Erythroblast (primary cell): Measurements from ENCODE around the gene ALPP.
"Not testable (repeated sequence)": the region's sequence is repeated elsewhere in the genome, so short reads cannot be mapped to it uniquely, and the experiment has no call there.

Source experiments
- DNase-seq, 2 experiments: peaks; one replicate each; lab custom pipeline; 2025; lab: John Stamatoyannopoulos, UW
- GATA1 ChIP-seq: IDR thresholded peaks from 2 replicates; pipeline ENCODE4 v1.6.1; 2011; ENCODE audit warnings: low read depth, mild to moderate bottlenecking, control low read depth, low read length, moderate library complexity
- POLR2A ChIP-seq: IDR thresholded peaks from 2 replicates; pipeline ENCODE4 v1.6.1; 2011; ENCODE audit warnings: mild to moderate bottlenecking, low read length

ALPP gene

DNA sequence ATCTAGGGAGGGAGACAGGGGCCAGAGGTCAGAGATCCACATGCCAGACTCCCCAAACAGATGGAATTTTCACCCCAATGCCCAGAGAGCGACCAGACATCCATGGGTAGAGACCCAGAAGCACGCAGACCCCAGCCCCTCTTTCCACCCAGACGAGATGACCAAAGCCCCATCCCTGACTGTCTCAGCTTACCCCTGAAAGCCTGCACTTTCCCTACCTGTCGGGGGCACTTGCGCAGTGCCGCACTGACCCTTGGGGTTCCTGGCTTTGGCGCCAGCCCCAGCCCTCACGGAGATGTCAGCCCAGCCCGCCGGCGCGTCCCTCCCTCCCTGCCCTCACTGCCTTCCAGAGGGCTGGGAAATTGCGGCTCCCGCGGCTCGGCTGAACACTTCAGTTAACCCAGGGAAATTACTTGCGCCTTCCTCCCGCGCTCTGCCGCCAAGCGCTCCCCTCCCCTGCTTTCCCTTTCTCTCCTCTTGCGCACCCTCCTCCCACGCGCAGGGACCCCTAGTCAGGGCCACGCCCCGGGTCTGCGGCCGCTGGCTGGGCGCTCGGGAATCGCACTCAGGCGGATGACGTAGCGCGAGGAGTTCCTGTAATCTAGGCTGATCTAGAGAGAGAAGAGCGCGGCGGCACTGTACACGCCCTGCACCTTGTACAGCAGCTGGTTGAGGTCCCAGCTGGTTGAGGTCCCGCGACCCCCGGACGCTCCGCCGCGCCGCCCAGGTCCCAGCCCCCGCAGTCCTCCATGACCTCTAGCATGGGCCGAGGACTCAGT, 40.1 kb downstream of the ALPP start:
- DNase-seq = no peak

DNA sequence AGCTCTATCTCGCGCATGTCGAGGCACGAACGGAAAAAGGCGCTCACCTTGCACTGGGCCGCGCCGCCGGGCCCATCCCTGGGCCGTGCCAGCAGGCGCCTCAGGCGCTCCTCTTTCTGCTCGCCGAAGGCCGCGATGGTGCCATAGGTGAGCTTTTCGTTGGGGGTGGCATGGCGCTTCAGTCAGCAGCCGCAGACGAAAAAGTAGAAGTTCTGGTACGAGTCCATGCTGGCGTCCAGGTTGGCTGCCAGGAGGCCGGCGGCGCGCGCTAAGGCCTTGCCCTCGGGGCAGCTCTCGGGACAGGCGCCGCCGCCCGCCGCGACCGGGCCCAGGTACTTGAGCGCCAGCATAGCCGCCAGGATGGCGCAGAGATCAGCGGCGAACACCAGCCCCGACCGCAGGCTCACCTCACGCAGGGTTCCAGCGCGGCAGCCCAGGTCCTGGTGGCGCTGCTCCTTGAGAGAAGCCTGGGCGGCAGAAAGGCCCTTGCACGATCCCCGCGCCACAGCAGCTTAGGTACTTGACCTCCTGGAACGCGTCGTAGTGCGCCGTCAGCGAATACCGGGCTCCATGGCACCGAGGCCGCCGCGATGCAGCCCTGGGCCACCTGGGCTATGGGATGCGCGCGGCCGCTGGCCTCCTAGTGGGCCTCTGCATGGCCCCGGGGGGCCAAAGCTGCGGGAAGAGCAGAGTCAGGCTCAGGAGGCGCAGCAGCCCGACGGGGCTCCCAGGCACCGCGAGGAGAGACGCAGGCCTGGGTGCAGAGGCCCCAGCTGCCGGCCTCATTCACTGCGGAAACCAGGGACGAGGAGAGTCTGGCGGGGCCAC, 40.9 kb downstream of the ALPP start:
- DNase-seq = no peak
- no peak for TF ChIP-seq POLR2A
- no peak for TF ChIP-seq GATA1

More for the DNA sequence above, 40.1 kb downstream of the ALPP start:
- TF ChIP-seq POLR2A (no peak), GATA1 (no peak)

DNA sequence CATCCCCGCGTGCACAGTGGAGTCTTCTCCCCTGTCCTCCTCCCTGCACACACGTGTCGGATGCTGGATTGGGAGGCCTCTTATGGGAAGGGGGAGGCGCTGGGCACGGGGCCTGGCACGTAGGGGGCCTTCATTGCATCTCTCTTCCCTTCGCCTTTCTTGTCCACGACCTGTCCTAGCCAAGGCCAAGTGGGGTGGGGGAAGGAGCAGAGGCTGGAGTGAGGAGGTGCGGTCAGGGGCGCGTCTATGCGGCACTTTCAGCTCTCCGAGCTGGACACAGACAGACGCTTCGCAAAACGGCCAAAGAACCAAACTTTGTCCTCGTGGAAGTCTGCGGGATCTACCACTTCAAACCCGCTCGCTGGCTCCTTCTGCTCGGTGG, 41.5 kb downstream of the ALPP start:
- TF ChIP-seq POLR2A (no peak), GATA1 (no peak)
- no peak for DNase-seq

DNA sequence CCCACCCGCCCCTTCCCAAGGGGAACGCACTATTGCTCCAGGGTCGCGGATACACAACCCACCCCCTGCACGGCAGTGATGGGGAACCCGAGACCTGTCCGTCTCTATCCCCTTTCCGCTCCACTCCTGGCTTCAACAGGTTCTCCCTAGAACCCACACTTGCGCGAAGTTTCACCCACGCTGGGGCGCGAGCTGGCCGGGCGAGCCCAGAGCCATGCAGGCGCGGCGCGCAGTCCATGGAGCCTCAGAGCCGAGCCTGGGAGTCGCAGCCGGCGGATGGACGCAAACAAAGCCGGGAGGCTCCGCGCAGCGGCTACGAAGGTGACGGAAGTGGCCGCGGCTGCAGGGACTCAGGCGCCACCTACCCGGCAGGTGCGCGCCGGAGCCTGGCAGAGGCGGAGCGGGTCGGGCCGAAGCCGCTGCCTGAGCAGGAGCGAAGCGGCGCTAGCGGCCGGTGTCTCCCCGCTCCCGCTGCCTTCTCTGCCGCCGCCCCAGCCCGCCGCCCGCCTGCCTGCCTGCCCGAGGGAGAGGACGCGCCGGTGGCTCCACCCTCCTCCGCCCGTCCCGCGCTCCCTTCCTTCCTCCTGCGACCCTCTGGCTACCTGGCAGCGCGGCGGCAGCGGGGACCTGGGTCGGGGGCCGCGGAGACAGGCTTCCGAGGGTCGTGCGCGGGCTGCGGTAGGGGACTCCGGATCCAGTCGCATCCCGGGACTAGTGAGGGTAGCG, 42.1 kb downstream of the ALPP start:
- no peak for TF ChIP-seq POLR2A
- TF ChIP-seq GATA1 = no peak
- no peak for DNase-seq

DNA sequence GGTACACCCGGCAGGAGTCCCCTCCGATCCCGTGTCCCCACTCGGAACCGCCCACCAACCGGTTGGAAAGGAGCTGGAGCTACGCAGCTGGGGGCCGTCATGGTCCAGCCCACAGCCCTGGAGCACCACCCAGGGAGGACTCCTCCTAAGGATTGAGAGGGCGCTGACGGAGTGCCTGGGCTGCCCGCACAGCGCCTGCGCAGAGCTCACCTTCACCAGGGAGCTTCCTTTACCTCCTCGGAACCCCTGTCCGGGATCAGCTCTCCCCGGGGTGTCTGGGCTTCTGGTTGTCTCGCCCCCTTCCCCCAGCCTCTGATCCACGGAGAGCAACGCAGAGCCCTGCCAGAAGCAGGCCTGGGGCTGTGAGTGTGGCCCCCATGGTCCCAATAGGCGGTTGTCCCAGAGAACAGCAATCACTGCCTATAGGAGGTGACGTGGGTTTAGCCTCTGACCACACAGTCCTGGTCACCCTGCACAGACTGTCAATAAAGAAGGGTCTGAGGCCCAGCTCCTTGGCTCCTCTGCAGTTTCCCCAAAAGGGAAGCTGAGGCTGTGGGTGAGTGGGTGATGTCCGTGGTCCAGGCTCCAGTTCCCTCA, 42.7 kb downstream of the ALPP start:
- TF ChIP-seq POLR2A (no peak), GATA1 (no peak)
- no peak for DNase-seq

DNA sequence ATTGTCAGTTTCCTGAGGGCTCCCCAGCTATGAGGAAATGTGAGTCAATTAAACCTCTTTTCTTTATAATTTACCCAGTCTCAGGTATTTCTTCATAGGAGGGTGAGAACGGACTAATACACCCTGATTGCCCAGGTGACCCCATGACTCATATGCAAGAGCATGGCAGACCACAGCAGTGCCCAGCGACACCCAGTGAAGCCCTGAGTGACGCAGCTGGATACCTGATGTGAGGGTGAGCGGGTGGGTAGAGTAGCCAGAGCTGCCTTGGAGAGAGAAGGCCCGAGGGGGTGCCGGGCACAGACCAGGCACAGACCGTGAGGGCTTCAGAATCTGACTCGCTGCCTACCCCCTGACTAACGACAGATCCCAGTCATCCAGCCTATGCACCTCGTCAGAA, 43.5 kb downstream of the ALPP start:
- TF ChIP-seq GATA1 (no peak), POLR2A (no peak)
- no peak for DNase-seq

DNA sequence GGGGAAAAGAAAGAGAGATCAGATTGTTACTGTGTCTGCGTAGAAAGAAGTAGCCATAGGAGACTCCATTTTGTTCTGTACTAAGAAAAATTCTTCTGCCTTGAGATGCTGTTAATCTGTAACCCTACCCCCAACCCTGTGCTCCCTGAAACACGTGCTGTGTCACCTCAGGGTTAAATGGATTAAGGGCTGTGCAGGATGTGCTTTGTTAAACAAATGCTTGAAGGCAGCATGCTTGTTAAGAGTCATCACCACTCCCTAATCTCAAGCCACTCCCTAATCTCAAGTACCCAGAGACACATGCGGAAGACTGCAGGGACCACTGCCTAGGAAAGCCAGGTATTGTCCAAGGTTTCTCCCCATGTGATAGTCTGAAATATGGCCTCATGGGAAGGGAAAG, 44.4 kb downstream of the ALPP start:
- not testable (repeated sequence) for DNase-seq

DNA sequence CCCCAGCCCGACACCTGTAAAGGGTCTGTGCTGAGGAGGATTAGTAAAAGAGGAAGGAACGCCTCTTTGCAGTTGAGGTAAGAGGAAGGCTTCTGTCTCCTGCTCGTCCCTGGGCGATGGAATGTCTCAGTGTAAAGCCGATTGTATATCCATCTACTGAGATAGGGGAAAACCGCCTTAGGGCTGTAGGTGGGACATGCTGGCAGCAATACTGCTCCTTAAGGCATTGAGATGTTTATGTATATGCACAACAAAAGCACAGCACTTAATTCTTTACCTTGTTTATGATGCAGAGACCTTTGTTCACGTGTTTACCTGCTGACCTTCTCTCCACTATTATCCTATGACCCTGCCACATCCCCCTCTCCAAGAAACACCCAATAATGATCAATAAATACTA, 44.9 kb downstream of the ALPP start:
- not testable (repeated sequence) for DNase-seq

DNA sequence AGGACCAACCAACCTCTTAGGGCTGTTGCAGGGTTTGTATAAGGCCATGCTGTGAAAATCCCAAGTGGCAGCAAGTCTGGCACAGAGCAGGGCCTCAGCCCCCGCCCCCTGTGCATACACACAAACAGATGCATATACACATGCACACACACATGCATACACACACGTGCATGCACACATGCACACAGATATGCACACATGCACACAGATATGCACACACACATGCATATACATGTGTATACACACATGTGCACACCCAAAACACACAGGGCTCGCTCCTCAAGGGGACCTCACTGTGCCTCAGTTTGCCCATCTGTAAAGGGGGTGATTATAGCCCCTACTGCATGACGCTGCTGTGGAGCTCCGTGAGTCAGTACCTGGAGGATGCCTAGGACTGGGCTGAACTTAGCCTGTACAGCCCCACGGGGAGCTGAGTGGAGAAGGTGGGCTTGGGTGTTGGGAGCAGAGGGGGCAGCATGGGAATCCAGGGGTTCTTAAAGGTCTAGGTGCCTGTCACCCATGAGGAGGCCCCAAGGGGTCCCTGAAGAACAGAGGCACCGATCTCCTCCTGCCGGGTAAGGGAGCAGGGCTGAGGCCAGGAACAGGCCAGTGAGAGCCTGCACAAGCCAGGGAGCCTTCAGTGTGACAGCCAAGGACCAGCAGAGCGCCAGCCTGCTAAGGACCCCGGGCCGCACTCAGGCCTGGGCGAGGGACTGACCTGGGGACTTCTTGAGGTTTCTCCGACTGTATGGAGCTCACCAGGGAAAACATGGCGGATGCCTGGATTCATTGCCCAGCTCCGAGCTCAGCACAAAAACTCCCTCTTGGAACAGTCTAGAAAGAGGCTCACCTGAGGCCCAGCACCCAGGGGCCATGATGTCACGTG, 53.4 kb downstream of the ALPP start:
- no peak for DNase-seq
- TF ChIP-seq POLR2A = no peak
- no peak for TF ChIP-seq GATA1
